Hepatocyte (in vitro differentiated cells): ENCODE data around the gene ERAS. TPM values are rescaled to one million over a fixed set of nuclear protein-coding genes. Genes with fewer than 3 reads are reported as not detected.

Experiments
- DNase-seq: peaks from one replicate; pipeline ENCODE4 v3.0.0-alpha.2; 2016; ENCODE audit warnings: low spot score
- H2AFZ ChIP-seq: fragments of 200-600 bp; sonication (generic); 2 replicates; pipeline ENCODE4 v1.6.0; 2016; ENCODE audit warnings: antibody characterized with exemption, mild to moderate bottlenecking
- H3K27ac ChIP-seq: fragments of 200-600 bp; sonication (generic); 2 replicates; pipeline ENCODE4 v1.5.1; 2016; ENCODE audit warnings: mild to moderate bottlenecking
- H3K27me3 ChIP-seq: fragments of 200-600 bp; sonication (generic); 2 replicates; pipeline ENCODE4 v1.6.1; 2016
- H3K36me3 ChIP-seq: fragments of 200-600 bp; sonication (generic); replicated peaks from 2 replicates; pipeline ENCODE4 v1.5.1; 2016; ENCODE audit warnings: low read depth; ENCODE audit not compliant: insufficient read depth
- H3K4me1 ChIP-seq: fragments of 200-600 bp; sonication (generic); 2 replicates; pipeline ENCODE4 v1.5.1; 2016; ENCODE audit warnings: mild to moderate bottlenecking, moderate library complexity; ENCODE audit not compliant: insufficient read depth
- H3K4me2 ChIP-seq: fragments of 200-600 bp; sonication (generic); 2 replicates; pipeline ENCODE4 v1.6.0; 2016
- H3K4me3 ChIP-seq: fragments of 200-600 bp; sonication (generic); 2 replicates; pipeline ENCODE4 v1.5.1; 2016; ENCODE audit warnings: mild to moderate bottlenecking
- H3K79me2 ChIP-seq: fragments of 200-600 bp; sonication (generic); 2 replicates; pipeline ENCODE4 v1.6.0; 2017; ENCODE audit warnings: mild to moderate bottlenecking
- H3K9me2 ChIP-seq: fragments of 200-600 bp; sonication (generic); replicated peaks from 2 replicates; pipeline ENCODE4 v1.6.0; 2017; ENCODE audit warnings: mild to moderate bottlenecking; ENCODE audit not compliant: insufficient read depth
- H3K9me3 ChIP-seq: fragments of 200-600 bp; sonication (generic); 2 replicates; pipeline ENCODE4 v1.5.1; 2016; ENCODE audit warnings: low read depth, mild to moderate bottlenecking
- H4K20me1 ChIP-seq: fragments of 200-600 bp; sonication (generic); 2 replicates; pipeline ENCODE4 v1.6.0; 2016; ENCODE audit warnings: mild to moderate bottlenecking; ENCODE audit not compliant: insufficient read depth, poor library complexity, severe bottlenecking
- EZH2 ChIP-seq: fragments of 200-600 bp; sonication (generic); IDR thresholded peaks from 2 replicates; pipeline ENCODE4 v1.6.1; 2016; ENCODE audit warnings: antibody characterized with exemption, mild to moderate bottlenecking, borderline replicate concordance
- EZH2phosphoT487 ChIP-seq: fragments of 200-600 bp; sonication (generic); IDR thresholded peaks from one replicate; pipeline ENCODE4 v1.6.1; 2018; ENCODE audit warnings: antibody characterized with exemption, mild to moderate bottlenecking, low read depth, moderate library complexity; ENCODE audit not compliant: unreplicated experiment, severe bottlenecking
- WGBS: methylation state at CpG from one replicate; pipeline ENCODE4 v1.1.6; 2016; ENCODE audit warnings: low lambda C conversion rate; ENCODE audit errors: missing lambda C conversion rate; 5-methylcytosine and 5-hydroxymethylcytosine counted together
- polyA plus RNA-seq: library from polyadenylated mRNA; unstranded; fragments of >200 nt; fragmentation: Nextera tagmentation; extraction: Ambion mirVana; gene quantifications from 2 replicates; pipeline ENCODE4 v1.2.1, GENCODE V29; 2016
- total RNA-seq: library from RNA; depleted of rRNA; stranded (reverse); fragments of >200 nt; gene quantifications from 2 replicates; pipeline ENCODE4 v1.2.3, GENCODE V29; 2014
- TF ChIP-seq, protein P1 (sequence below): fragments of 200-600 bp; sonication (generic); IDR thresholded peaks from 2 replicates; pipeline ENCODE4 v1.5.1; 2016; ENCODE audit warnings: antibody characterized with exemption, mild to moderate bottlenecking; ENCODE audit not compliant: poor library complexity

Gene ERAS
- total and polyA plus RNA-seq, 2 experiments from 2014 or later: 0.47 to 0.65 TPM

DNA sequence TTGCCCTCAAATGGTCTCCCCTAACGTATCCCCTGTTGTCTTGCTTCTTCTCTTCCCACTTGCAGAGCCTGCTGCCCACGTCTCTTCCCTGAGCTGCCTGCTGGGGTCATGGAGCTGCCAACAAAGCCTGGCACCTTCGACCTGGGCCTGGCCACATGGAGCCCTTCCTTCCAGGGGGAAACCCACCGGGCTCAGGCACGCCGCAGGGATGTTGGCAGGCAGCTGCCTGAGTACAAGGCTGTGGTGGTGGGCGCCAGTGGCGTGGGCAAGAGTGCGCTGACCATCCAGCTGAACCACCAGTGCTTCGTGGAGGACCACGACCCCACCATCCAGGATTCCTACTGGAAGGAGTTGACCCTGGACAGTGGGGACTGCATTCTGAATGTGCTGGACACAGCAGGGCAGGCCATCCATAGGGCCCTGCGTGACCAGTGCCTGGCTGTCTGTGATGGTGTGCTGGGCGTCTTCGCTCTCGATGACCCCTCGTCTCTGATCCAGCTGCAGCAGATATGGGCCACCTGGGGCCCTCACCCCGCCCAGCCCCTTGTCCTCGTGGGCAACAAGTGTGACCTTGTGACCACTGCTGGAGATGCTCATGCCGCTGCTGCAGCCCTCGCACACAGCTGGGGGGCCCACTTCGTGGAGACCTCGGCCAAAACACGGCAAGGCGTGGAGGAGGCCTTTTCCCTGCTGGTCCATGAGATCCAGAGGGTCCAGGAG lies 2.9 kb downstream of the ERAS start:
- Histone ChIP-seq H3K4me2 (no peak overlapping the region), H3K9me2 (no peaks in the 10 kb centered on the region), H3K79me2 (no peaks in the 10 kb centered on the region), H3K27me3 (peaks cover 27% of the 10 kb centered on the region), H3K36me3 (no peaks in the 10 kb centered on the region), H3K9me3 (no peaks in the 10 kb centered on the region), H4K20me1 (no peaks in the 10 kb centered on the region), H2AFZ (no peak overlapping the region), H3K27ac (no peak overlapping the region), H3K4me1 (no peaks in the 10 kb centered on the region), H3K4me3 (no peak overlapping the region)
- WGBS: 86% methylated on average over 24 of the region's 24 CpGs
- DNase-seq: no peak
- TF ChIP-seq, protein P1, sequence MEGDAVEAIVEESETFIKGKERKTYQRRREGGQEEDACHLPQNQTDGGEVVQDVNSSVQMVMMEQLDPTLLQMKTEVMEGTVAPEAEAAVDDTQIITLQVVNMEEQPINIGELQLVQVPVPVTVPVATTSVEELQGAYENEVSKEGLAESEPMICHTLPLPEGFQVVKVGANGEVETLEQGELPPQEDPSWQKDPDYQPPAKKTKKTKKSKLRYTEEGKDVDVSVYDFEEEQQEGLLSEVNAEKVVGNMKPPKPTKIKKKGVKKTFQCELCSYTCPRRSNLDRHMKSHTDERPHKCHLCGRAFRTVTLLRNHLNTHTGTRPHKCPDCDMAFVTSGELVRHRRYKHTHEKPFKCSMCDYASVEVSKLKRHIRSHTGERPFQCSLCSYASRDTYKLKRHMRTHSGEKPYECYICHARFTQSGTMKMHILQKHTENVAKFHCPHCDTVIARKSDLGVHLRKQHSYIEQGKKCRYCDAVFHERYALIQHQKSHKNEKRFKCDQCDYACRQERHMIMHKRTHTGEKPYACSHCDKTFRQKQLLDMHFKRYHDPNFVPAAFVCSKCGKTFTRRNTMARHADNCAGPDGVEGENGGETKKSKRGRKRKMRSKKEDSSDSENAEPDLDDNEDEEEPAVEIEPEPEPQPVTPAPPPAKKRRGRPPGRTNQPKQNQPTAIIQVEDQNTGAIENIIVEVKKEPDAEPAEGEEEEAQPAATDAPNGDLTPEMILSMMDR: no peak
- TF ChIP-seq EZH2 (no peak), EZH2phosphoT487 (no peak)

DNA sequence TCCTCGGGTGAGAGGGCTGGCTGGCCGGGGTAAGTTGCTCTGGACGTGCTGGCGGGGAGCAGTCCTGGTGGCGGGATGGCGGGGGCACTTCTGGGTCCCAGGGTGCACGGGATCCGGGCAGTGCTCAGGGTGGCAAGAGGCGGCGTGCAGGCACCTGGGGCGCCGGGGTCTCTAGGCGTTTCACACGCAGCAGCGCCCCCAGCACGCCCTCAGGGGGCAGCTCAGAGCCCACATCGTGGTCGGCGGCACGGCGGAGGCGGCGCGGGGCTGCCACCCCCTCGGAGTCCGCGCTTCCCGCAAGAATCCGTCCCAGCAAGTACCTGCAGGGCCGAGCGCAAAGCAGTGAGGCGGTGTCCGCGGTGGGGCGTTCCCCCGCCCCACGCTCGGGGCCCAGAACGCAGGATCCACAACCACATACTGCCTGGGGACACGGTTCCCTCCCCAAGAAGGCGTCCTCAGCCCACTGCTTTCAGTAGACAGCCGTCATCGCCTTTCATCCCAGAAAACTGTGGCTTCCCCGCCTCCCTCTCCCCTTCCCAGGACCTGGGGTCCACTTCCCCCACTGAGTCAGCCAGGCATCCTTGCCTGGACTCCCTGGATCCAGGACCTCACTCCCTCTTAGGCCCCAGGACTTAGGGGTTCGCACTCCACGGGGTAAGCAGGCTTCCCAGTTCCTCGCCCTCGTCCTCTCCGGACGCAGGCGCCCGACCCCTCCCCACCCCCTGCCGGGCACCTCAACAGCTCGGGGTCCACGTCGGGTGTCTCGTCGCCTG lies 5.0 kb downstream of the ERAS start:
- Histone ChIP-seq H4K20me1 (no peaks in the 10 kb centered on the region), H3K79me2 (no peaks in the 10 kb centered on the region), H3K9me2 (no peaks in the 10 kb centered on the region), H3K4me3 (no peak overlapping the region), H3K4me1 (no peaks in the 10 kb centered on the region), H3K27ac (no peak overlapping the region), H3K9me3 (no peaks in the 10 kb centered on the region), H3K36me3 (no peaks in the 10 kb centered on the region), H3K4me2 (peak overlapping the region; percentile 51), H2AFZ (no peak overlapping the region), H3K27me3 (peaks cover 31% of the 10 kb centered on the region)
- TF ChIP-seq EZH2phosphoT487 (no peak), EZH2 (no peak)
- TF ChIP-seq, protein P1: no peak
- WGBS: 46% methylated on average over 25 of the region's 58 CpGs
- DNase-seq: no peak

- 30% methylated on average over 45 of the region's 57 CpGs for WGBS
- no peaks in the 10 kb centered on the region for H4K20me1 ChIP-seq
- H3K4me1 ChIP-seq: no peaks in the 10 kb centered on the region
- no peaks in the 10 kb centered on the region for H3K36me3 ChIP-seq
- H3K4me2 ChIP-seq: peak overlapping the region; percentile 51
- no peak overlapping the region for H3K27ac ChIP-seq
- no peak overlapping the region for H3K4me3 ChIP-seq
- no peaks in the 10 kb centered on the region for H3K79me2 ChIP-seq
- no peak for DNase-seq
- H3K9me2 ChIP-seq: no peaks in the 10 kb centered on the region
- H2AFZ ChIP-seq: no peak overlapping the region
- TF ChIP-seq EZH2phosphoT487: no peak
- TF ChIP-seq, protein P1: no peak
- peak; percentile 49 for TF ChIP-seq EZH2
- peaks cover 31% of the 10 kb centered on the region for H3K27me3 ChIP-seq
- H3K9me3 ChIP-seq: no peaks in the 10 kb centered on the region
These were observed 5.6 kb downstream of the ERAS start for GRCh38 chrX:48831909-48832291.
